ENCODE results near the gene TAF4B.

TAF4B gene

GRCh38 chr18:26409091-26409490 lies 182.8 kb downstream of the TAF4B start:
- Histone ChIP-seq H3K36me3 (ENCODE audit: control insufficient read depth in 2 of 2, insufficient read depth in 1 of 2, low read length in 2 of 2) (no peaks in the 10 kb centered on the region), H3K27ac (ENCODE audit: extremely low read depth, low read depth, low read length) (no peak overlapping the region), H3K4me1 (ENCODE audit: control insufficient read depth, insufficient read depth, low read length) (no peaks in the 10 kb centered on the region), H3K4me3 (ENCODE audit: low read depth, low read length) (no peak overlapping the region), H3K9me3 (ENCODE audit: control insufficient read depth, insufficient read depth, low read depth, low read length) (no peaks in the 10 kb centered on the region)
- ChIA-PET POLR2A (no interaction called here), CTCF (no interaction called here)
- no peak for TF ChIP-seq ZNF37A (tag by site-specific recombination; IDR thresholded peaks at IDR 0.05)
- no peak for TF ChIP-seq MYNN (tag by site-specific recombination; IDR thresholded peaks at IDR 0.05; ENCODE audit: borderline replicate concordance)
- TF ChIP-seq CTCF (tag by site-specific recombination; IDR thresholded peaks at IDR 0.05): no peak
- no peak for TF ChIP-seq ZNF350 (tag by site-specific recombination; IDR thresholded peaks at IDR 0.05)
- TF ChIP-seq TCF7L2 (IDR thresholded peaks at IDR 0.05; ENCODE audit: borderline replicate concordance, low read depth, low read length): no peak
- no peak for TF ChIP-seq ZNF112 (tag by site-specific recombination; IDR thresholded peaks at IDR 0.05)
- no peak for TF ChIP-seq ZNF777 (tag by site-specific recombination; IDR thresholded peaks at IDR 0.05; ENCODE audit: borderline replicate concordance)
- TF ChIP-seq ATF2 (tag by site-specific recombination; IDR thresholded peaks at IDR 0.05; ENCODE audit: low read depth): no peak
- TF ChIP-seq ZBTB7A (tag by site-specific recombination; IDR thresholded peaks at IDR 0.05; ENCODE audit: low read depth): no peak
- TF ChIP-seq WT1 (tag by site-specific recombination; IDR thresholded peaks at IDR 0.05): no peak
- no peak for TF ChIP-seq ZSCAN5A (tag by site-specific recombination; IDR thresholded peaks at IDR 0.05)
- TF ChIP-seq ZNF514 (tag by site-specific recombination; IDR thresholded peaks at IDR 0.05): no peak
- no peak for TF ChIP-seq ZNF416 (tag by site-specific recombination; IDR thresholded peaks at IDR 0.05)
- no peak for TF ChIP-seq KLF10 (tag by site-specific recombination; IDR thresholded peaks at IDR 0.05)
- no peak for TF ChIP-seq ZNF121 (tag by site-specific recombination; IDR thresholded peaks at IDR 0.05)
- no peak for TF ChIP-seq SP3 (tag by site-specific recombination; IDR thresholded peaks at IDR 0.05)
- no peak for TF ChIP-seq ZNF398 (tag by site-specific recombination; IDR thresholded peaks at IDR 0.05)
- TF ChIP-seq ZSCAN23 (tag by site-specific recombination; IDR thresholded peaks at IDR 0.05): no peak

GRCh38 chr18:26414901-26415440 lies 188.7 kb downstream of the TAF4B start:
- H3K27ac ChIP-seq (ENCODE audit: extremely low read depth, low read depth, low read length): no peak overlapping the region
- CTCF ChIA-PET: interaction anchor here (1.6 kb wide), 1 partner anchor 31 kb away, joined by 4 read pairs; no protein-coding TSS in a partner anchor
- H3K4me3 ChIP-seq (ENCODE audit: low read depth, low read length): no peak overlapping the region
- H3K36me3 ChIP-seq (ENCODE audit: control insufficient read depth in 2 of 2, insufficient read depth in 1 of 2, low read length in 2 of 2): no peaks in the 10 kb centered on the region
- H3K9me3 ChIP-seq (ENCODE audit: control insufficient read depth, insufficient read depth, low read depth, low read length): no peaks in the 10 kb centered on the region
- TF ChIP-seq ZNF473 (tag by site-specific recombination; IDR thresholded peaks at IDR 0.05) (no peak), REST (tag by site-specific recombination; IDR thresholded peaks at IDR 0.05) (no peak), ZNF664 (tag by site-specific recombination; IDR thresholded peaks at IDR 0.05) (no peak), ZNF596 (tag by site-specific recombination; IDR thresholded peaks at IDR 0.05) (no peak), ZBTB20 (tag by site-specific recombination; IDR thresholded peaks at IDR 0.05) (no peak), ZNF843 (tag by site-specific recombination; IDR thresholded peaks at IDR 0.05) (no peak)
- POLR2A ChIA-PET: no interaction called here
- H3K4me1 ChIP-seq (ENCODE audit: control insufficient read depth, insufficient read depth, low read length): no peaks in the 10 kb centered on the region

Data from HEK293 (cell line).